ENCODE measurements around the gene CCND2. TPM values are rescaled to one million over a fixed set of nuclear protein-coding genes. Genes with fewer than 3 reads are reported as not detected.
"Not testable (repeated sequence)": the region's sequence is repeated elsewhere in the genome, so short reads cannot be mapped to it uniquely, and the experiment has no call there.

CCND2 gene
- total RNA-seq, 4 donors from 2014 or later = 73.3 to 116 (median 92.6) TPM

GRCh38 chr12:4238577-4238976 is 35.0 kb upstream of the CCND2 start:
- DNase-seq (ENCODE audit: low spot score) (no peak), ATAC-seq (ENCODE audit: low FRiP score) (no peak)
- TF ChIP-seq CTCF (IDR thresholded peaks at IDR 0.05) = no peak

GRCh38 chr12:4239746-4240145 is 33.8 kb upstream of the CCND2 start:
- ATAC-seq (ENCODE audit: low FRiP score) = no peak
- no peak for TF ChIP-seq CTCF (IDR thresholded peaks at IDR 0.05)
- DNase-seq (ENCODE audit: low spot score) = no peak

GRCh38 chr12:4240161-4240783 is 33.3 kb upstream of the CCND2 start:
- no peak for TF ChIP-seq CTCF (IDR thresholded peaks at IDR 0.05)
- DNase-seq (ENCODE audit: low spot score) = no peak
- no peak for ATAC-seq (ENCODE audit: low FRiP score)

- no peak for DNase-seq (ENCODE audit: low spot score)
- no peak for ATAC-seq (ENCODE audit: low FRiP score)
- no peak for TF ChIP-seq CTCF (IDR thresholded peaks at IDR 0.05)
These were observed 32.6 kb upstream of the CCND2 start for GRCh38 chr12:4240981-4241380.

- DNase-seq (ENCODE audit: low spot score) (no peak), ATAC-seq (ENCODE audit: low FRiP score) (no peak)
- TF ChIP-seq CTCF (IDR thresholded peaks at IDR 0.05) = no peak
These were observed 32.0 kb upstream of the CCND2 start for GRCh38 chr12:4241592-4241991.

- DNase-seq (ENCODE audit: low spot score) = no peak
- TF ChIP-seq CTCF (IDR thresholded peaks at IDR 0.05) = no peak
- no peak for ATAC-seq (ENCODE audit: low FRiP score)
These were observed 31.0 kb upstream of the CCND2 start for GRCh38 chr12:4242595-4242994.

- DNase-seq (ENCODE audit: low spot score) (no peak), ATAC-seq (ENCODE audit: low FRiP score) (no peak)
- TF ChIP-seq CTCF (IDR thresholded peaks at IDR 0.05) = no peak
These were observed 30.5 kb upstream of the CCND2 start for GRCh38 chr12:4243091-4243490.

- not testable (repeated sequence) for ATAC-seq (ENCODE audit: low FRiP score); DNase-seq (ENCODE audit: low spot score)
These were observed 30.0 kb upstream of the CCND2 start for GRCh38 chr12:4243491-4244100.
